GM12892 (cell line): ENCODE data around the gene TPD52L1.
A peak's percentile ranks its signal among the peaks of the same experiment; 100 is the strongest.

Experiments
- DNase-seq: peaks from one replicate; pipeline ENCODE4 v3.0.0; 2011; ENCODE audit not compliant: insufficient read length
- FAIRE-seq: peaks from 2 replicates; lab custom pipeline; 2011; peaks lifted over from hg19 to GRCh38; lab: Jason Lieb, UNC
- POLR2A ChIP-seq: IDR thresholded peaks from 2 replicates; pipeline ENCODE4 v1.6.1; 2011; ENCODE audit warnings: low read depth, low read length, control low read depth
- POLR2AphosphoS5 ChIP-seq: IDR thresholded peaks from 2 replicates; pipeline ENCODE4 v1.6.1; 2011; ENCODE audit warnings: low read depth, low read length, control low read depth
- TAF1 ChIP-seq: IDR thresholded peaks from 2 replicates; pipeline ENCODE4 v1.6.1; 2011; ENCODE audit warnings: low read depth, mild to moderate bottlenecking, control low read depth, low read length, borderline replicate concordance

The TPD52L1 gene

GRCh38 chr6:125231574-125232343 is 78.2 kb downstream of the TPD52L1 start:
- no peak for FAIRE-seq

GRCh38 chr6:125232466-125232865 is 78.9 kb downstream of the TPD52L1 start:
- no peak for FAIRE-seq
- no peak for DNase-seq
- TF ChIP-seq POLR2A, result no peak
- TF ChIP-seq TAF1, result no peak
- TF ChIP-seq POLR2AphosphoS5, result no peak

More at GRCh38 chr6:125231574-125232343, 78.2 kb downstream of the TPD52L1 start:
- DNase-seq, result no peak
- no peak for TF ChIP-seq POLR2A
- TF ChIP-seq TAF1, result no peak
- no peak for TF ChIP-seq POLR2AphosphoS5

- DNase-seq (no peak), FAIRE-seq (no peak)
- TF ChIP-seq TAF1, result no peak
- no peak for TF ChIP-seq POLR2AphosphoS5
- TF ChIP-seq POLR2A, result no peak
Observed at GRCh38 chr6:125233202-125233601, 79.6 kb downstream of the TPD52L1 start.

- TF ChIP-seq POLR2A (no peak), TAF1 (no peak), POLR2AphosphoS5 (no peak)
- FAIRE-seq (no peak), DNase-seq (no peak)
Observed at GRCh38 chr6:125236536-125237327, 83.2 kb downstream of the TPD52L1 start.

- no peak for FAIRE-seq
- no peak for DNase-seq
- TF ChIP-seq POLR2AphosphoS5, result no peak
- TF ChIP-seq POLR2A, result no peak
- no peak for TF ChIP-seq TAF1
Observed at GRCh38 chr6:125237764-125238163, 84.2 kb downstream of the TPD52L1 start.

GRCh38 chr6:125245109-125245508 is 91.5 kb downstream of the TPD52L1 start:
- no peak for FAIRE-seq
- DNase-seq, result no peak
- TF ChIP-seq POLR2A, result no peak
- TF ChIP-seq TAF1, result no peak
- no peak for TF ChIP-seq POLR2AphosphoS5

GRCh38 chr6:125245523-125246264 is 92.1 kb downstream of the TPD52L1 start:
- TF ChIP-seq POLR2AphosphoS5, result no peak
- DNase-seq (no peak), FAIRE-seq (no peak)

GRCh38 chr6:125246566-125246965 is 93.0 kb downstream of the TPD52L1 start:
- DNase-seq, result no peak
- no peak for FAIRE-seq
- TF ChIP-seq POLR2A (no peak), TAF1 (no peak), POLR2AphosphoS5 (no peak)

- DNase-seq, result no peak
- TF ChIP-seq TAF1, result no peak
- no peak for TF ChIP-seq POLR2AphosphoS5
- TF ChIP-seq POLR2A, result no peak
- FAIRE-seq, result no peak
Observed at GRCh38 chr6:125248136-125248535, 94.6 kb downstream of the TPD52L1 start.

- DNase-seq, result no peak
- TF ChIP-seq TAF1, result no peak
- no peak for TF ChIP-seq POLR2A
- no peak for TF ChIP-seq POLR2AphosphoS5
- FAIRE-seq, result no peak
Observed at GRCh38 chr6:125250511-125250910, 96.9 kb downstream of the TPD52L1 start.

GRCh38 chr6:125251516-125252220 is 98.1 kb downstream of the TPD52L1 start:
- FAIRE-seq (peak; percentile 61), DNase-seq (no peak)
- no peak for TF ChIP-seq TAF1
- TF ChIP-seq POLR2AphosphoS5, result no peak
